Left lobe of liver (tissue), 2 donors: Measurements from ENCODE around the gene EFHD1. TPM values are rescaled to one million over a fixed set of nuclear protein-coding genes. Genes with fewer than 3 reads are reported as not detected.
A peak's percentile ranks its signal among the peaks of the same experiment; 100 is the strongest.
"Not testable (repeated sequence)": the region's sequence is repeated elsewhere in the genome, so short reads cannot be mapped to it uniquely, and the experiment has no call there.

Source experiments
- ATAC-seq: fragments of 200-7000 bp; cut with Tn5 transposase; one replicate; pipeline ENCODE4 v1.9.1; 2020; ENCODE audit warnings: mild to moderate bottlenecking, moderate library complexity
- DNase-seq: peaks from one replicate; pipeline ENCODE4 v3.0.0-alpha.2; 2020; ENCODE audit warnings: low spot score
- total RNA-seq: library from RNA; stranded (reverse); gene quantifications from one replicate; pipeline ENCODE4 v1.2.1, GENCODE V29; 2021
- donor health status: DM: no; HTN: no; CAD: no; lungs with moderate emphysema.
- donor health status: DM: no; HTN: yes; CAD: no.

Gene EFHD1
- total RNA-seq, 1 donor from 2014 or later: 27.3 TPM

DNA sequence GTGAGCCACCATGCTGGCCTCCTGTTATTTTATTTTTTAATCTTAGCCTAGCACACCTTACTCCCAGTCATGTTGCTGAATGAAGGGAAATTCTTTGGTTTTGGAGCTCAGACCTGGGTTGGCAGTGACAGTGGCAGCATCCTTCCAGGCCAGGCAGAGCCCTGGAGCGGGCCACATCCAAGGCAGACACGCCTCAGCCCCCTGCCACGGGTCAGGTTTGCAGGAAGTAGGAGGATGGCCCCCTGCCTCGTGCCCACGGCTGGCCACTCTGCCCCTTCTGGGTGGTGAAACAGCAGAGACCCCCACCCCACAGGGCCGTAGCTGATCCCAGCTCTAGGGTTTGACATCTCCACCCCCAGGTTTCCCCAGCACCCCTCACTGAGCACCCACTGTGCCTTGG is 11.7 kb downstream of the EFHD1 start:
- no peak for ATAC-seq
- DNase-seq: no peak

- ATAC-seq (peak; percentile 39), DNase-seq (no peak)
Observed at GRCh38 chr2:232646726-232647125, 13.3 kb downstream of the EFHD1 start.

DNA sequence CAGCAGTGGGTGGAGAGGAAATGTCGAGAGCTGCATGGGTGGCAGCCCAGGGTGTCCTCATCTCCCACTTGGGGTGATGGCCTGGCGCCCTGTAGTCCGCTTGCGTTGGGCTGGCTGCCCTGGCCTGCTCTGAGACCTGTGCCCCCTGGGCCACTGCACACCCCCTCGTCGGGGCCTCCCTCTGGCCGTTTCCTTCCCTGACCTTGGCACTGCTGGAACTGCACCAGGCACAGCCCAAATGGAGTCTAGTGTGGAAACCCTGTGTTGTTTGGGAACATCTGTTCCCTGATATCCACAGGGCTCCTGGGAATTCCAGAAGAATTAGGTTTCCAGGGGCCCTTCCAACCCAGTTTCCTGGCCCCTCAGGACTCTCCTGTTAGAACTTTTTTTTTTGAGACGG is 13.9 kb downstream of the EFHD1 start:
- ATAC-seq: peak; percentile 81

DNA sequence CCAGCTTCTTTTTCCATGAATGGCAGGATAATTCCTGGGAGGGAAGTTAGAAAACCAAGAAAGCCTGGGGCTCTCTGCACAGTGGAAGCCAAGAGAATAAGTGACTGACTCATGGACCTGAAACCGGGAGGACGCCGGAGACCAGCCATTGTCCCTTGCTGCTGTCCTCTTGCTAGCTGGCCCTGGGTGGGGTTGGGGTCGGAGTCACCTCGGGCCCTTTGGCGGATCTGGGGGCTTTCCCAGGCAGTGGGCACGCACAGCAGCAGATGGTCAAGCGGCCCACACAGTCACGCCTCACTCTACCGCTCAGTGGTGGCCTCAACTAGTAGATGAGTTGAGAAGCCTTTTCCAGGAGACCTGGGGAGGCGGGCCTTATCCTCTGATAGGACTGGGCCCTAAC is 15.6 kb downstream of the EFHD1 start:
- DNase-seq (no peak), ATAC-seq (no peak)

More for the DNA sequence above, 13.9 kb downstream of the EFHD1 start:
- DNase-seq: peak; percentile 84

GRCh38 chr2:232652505-232652851 is 19.1 kb downstream of the EFHD1 start:
- no peak for ATAC-seq

DNA sequence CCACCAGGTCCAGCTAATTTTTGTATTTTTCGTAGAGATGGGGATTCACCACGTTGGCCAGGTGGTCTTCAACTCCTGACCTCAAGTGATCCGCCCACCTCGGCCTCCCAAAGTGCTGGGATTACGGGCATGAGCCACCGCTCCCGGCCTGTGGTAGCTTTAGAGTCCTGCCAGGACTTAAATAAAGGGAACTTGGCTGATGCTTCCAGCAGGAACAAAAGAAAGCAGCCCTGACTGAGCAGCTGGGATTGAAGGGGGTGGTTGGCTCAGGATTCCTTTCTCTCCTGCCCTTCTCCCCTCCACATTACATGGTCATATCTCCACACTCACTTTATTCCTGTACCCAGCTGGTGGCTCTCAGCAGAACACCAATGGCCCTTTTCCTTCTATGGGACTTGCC is 20.0 kb downstream of the EFHD1 start:
- DNase-seq (no peak), ATAC-seq (no peak)

More at GRCh38 chr2:232652505-232652851, 19.1 kb downstream of the EFHD1 start:
- no peak for DNase-seq

GRCh38 chr2:232655392-232655791 is 22.0 kb downstream of the EFHD1 start:
- ATAC-seq: peak; percentile 77
- peak; percentile 74 for DNase-seq

- no peak for DNase-seq
- peak; percentile 42 for ATAC-seq
Observed at GRCh38 chr2:232658217-232658785, 24.9 kb downstream of the EFHD1 start.

GRCh38 chr2:232659359-232659758 is 26.0 kb downstream of the EFHD1 start:
- no peak for ATAC-seq

GRCh38 chr2:232662486-232663260 is 29.3 kb downstream of the EFHD1 start:
- DNase-seq: no peak
- ATAC-seq: no peak

More at GRCh38 chr2:232659359-232659758, 26.0 kb downstream of the EFHD1 start:
- DNase-seq: no peak

DNA sequence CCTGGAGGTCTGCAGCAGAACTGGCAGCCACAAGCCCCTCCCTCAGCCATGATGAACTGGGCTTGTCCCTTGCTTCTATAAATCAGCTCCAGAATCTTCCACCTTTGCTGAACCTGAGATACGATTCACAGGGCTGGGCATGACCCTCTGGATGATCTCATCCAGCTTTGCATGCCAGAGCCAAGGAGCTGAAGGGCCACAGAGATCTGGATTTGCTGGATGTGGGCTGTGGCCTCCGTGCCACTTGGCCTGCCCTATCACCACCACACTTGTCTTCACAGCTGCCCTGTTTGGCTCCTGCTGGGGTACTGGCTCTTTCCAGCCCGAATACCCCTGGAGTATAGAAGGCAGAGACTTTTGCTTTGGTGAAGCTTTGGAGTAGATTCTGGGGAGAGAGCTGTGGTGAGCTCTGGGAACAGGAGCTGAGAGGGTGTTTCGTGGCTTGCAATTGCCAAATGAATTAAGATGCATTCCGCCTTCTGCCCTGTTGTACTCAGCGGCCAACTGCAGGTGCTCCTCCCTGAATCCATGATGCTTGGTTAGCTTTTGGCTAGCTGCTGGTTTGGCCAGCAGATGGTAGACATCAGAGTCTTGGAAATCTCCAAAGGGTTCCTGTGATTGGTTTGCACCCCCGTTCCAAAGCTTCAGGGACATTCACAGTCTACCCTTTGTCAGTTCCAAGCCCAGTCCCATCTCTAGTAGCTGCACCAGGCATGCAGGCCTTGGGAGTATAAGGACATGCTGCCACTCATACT is 32.8 kb downstream of the EFHD1 start:
- DNase-seq (no peak), ATAC-seq (no peak)

GRCh38 chr2:232667989-232668583 is 34.7 kb downstream of the EFHD1 start:
- DNase-seq (no peak), ATAC-seq (peak; percentile 83)

DNA sequence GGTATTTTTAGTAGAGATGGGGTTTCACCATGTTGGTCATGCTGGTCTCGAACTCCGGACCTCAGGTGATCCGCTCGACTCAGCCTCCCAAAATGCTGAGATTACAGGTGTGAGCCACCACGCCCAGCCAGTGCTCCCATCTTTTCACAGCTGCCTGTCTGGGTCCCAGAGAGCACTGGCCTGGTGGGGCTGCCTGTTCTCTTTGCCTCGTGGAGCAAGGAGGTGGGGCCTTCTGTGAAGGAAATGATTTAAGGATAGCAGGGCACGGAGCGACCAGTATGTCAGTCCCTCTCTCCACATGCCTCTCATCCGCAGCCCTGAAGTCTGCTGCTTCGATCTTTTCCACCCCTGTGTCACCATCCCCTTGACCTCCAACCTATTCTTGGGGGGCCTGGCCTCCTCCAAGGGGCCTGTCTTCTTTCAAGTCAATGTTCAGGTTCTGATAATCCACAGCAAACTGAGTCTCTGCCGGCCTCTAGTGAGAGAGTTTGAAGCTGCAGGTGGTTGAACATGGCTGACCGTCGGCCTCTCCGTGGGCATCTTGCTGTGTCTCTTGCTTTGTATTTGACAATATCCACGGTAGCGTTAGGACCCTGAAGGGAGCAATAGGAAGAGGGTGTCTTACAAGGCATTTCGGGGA is 35.5 kb downstream of the EFHD1 start:
- DNase-seq (no peak), ATAC-seq (peak; percentile 45)

DNA sequence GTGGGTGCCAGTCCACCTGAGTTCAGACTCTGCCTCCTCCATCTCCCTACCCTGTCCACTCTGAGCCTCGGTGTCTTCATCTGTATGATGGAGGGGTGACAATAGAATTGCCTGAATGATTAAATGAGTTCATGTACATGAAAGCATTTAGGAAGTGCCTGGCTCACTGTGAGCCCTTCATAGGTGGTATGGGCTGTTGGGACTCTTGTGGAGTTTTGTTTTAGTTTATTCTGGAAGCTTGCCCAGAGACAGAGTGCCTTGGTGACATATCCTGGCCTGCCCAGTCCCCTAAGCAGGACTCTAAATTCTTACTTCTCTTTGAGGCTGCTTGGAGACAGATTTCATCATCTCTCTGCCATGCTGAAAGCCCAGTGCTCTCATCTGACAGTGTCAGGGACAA is 39.2 kb downstream of the EFHD1 start:
- peak; percentile 45 for ATAC-seq

GRCh38 chr2:232674491-232674890 is 41.1 kb downstream of the EFHD1 start:
- ATAC-seq: no peak
- no peak for DNase-seq

More for the DNA sequence above, 39.2 kb downstream of the EFHD1 start:
- DNase-seq: no peak

GRCh38 chr2:232675381-232675780 is 42.0 kb downstream of the EFHD1 start:
- no peak for DNase-seq
- ATAC-seq: no peak

DNA sequence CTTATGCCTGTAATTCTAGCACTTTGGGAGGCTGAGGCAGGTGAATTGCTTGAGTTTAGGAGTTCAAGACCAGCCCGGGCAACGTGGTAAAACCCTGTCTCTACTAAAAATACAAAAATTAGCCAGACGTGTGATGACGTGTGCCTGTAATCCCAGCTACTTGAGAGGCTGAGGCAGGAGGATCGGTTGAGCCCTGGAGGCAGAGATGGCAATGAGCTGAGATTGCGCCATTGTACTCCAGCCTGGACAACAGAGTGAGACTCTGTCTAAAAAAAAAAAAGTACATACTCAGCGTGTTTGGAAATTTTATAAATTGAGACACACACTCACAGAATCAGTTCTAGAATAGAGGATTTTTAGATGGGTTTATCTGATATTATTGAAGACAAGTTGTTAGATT is 46.6 kb downstream of the EFHD1 start:
- ATAC-seq (no peak), DNase-seq (no peak)

- ATAC-seq (peak; percentile 36), DNase-seq (no peak)
Observed at GRCh38 chr2:232681527-232681926, 48.1 kb downstream of the EFHD1 start.

- ATAC-seq (peak; percentile 14), DNase-seq (no peak)
Observed at GRCh38 chr2:232683368-232683767, 50.0 kb downstream of the EFHD1 start.

DNA sequence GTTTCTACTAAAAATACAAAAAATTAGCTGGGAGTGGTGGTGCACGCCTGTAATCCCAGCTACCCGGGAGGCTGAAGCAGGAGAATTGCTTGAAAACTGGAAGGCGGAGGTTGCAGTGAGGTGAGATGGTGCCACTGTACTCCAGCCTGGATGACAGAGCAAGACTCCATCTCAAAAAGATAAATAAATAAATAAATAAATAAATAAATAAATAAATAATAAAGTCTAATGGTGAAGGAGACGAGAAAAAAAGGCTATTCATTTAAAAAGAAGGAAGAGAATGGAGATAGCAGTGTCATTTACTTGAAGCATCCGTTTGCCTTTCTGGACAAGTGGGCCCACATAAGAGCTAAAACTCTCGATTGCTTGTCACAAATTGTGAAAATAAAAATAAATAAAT is 52.0 kb downstream of the EFHD1 start:
- not testable (repeated sequence) for DNase-seq, ATAC-seq
